ENCODE measurements around the gene RASD1.
"Not testable (repeated sequence)": the region's sequence is repeated elsewhere in the genome, so short reads cannot be mapped to it uniquely, and the experiment has no call there.

Gene RASD1

GRCh38 chr17:17495536-17496188 lies 533 bp downstream of the RASD1 start:
- no peak for DNase-seq

- DNase-seq, result no peak
Observed at GRCh38 chr17:17494870-17495535, 1.2 kb downstream of the RASD1 start.

- DNase-seq, result no peak
Observed at GRCh38 chr17:17494499-17494869, 1.7 kb downstream of the RASD1 start.

- no peak for DNase-seq
Observed at GRCh38 chr17:17493986-17494466, 2.2 kb downstream of the RASD1 start.

GRCh38 chr17:17493249-17493985 lies 2.8 kb downstream of the RASD1 start:
- DNase-seq, result no peak

- DNase-seq, result no peak
Observed at GRCh38 chr17:17492571-17492970, 3.6 kb downstream of the RASD1 start.

GRCh38 chr17:17492085-17492484 lies 4.1 kb downstream of the RASD1 start:
- no peak for DNase-seq

GRCh38 chr17:17491546-17491988 lies 4.6 kb downstream of the RASD1 start:
- DNase-seq, result no peak

- no peak for DNase-seq
Observed at GRCh38 chr17:17491031-17491471, 5.1 kb downstream of the RASD1 start.

GRCh38 chr17:17487998-17488397 lies 8.2 kb downstream of the RASD1 start:
- DNase-seq, result no peak

- DNase-seq, result not testable (repeated sequence)
Observed at GRCh38 chr17:17486416-17486815, 9.8 kb downstream of the RASD1 start.

GRCh38 chr17:17485420-17485819 lies 10.8 kb downstream of the RASD1 start:
- DNase-seq, result no peak

GRCh38 chr17:17484451-17484899 lies 11.7 kb downstream of the RASD1 start:
- DNase-seq, result no peak

- no peak for DNase-seq
Observed at GRCh38 chr17:17481860-17482259, 14.3 kb downstream of the RASD1 start.

GRCh38 chr17:17480593-17481148 lies 15.5 kb downstream of the RASD1 start:
- DNase-seq, result no peak

- no peak for DNase-seq
Observed at GRCh38 chr17:17479209-17479608, 17.0 kb downstream of the RASD1 start.

- DNase-seq, result peak; percentile 71
Observed at GRCh38 chr17:17476865-17477467, 19.2 kb downstream of the RASD1 start, which contains the start of gene MED9. Gene MED9, plus strand, starts transcription at chr17:17477000. Its CDS starts 42 bp downstream, at chr17:17477042.

- no peak for DNase-seq
Observed at GRCh38 chr17:17474341-17474740, 21.9 kb downstream of the RASD1 start.

- no peak for DNase-seq
Observed at GRCh38 chr17:17472333-17472920, 23.8 kb downstream of the RASD1 start.

- no peak for DNase-seq
Observed at GRCh38 chr17:17469996-17470395, 26.2 kb downstream of the RASD1 start.

GRCh38 chr17:17469358-17469757 lies 26.8 kb downstream of the RASD1 start:
- DNase-seq, result no peak
